MV-4-11 (cell line): ENCODE results near the gene CFAP61.

Experiments
- DNase-seq: peaks from one replicate; lab custom pipeline; 2025; lab: John Stamatoyannopoulos, UW

The CFAP61 gene

DNA sequence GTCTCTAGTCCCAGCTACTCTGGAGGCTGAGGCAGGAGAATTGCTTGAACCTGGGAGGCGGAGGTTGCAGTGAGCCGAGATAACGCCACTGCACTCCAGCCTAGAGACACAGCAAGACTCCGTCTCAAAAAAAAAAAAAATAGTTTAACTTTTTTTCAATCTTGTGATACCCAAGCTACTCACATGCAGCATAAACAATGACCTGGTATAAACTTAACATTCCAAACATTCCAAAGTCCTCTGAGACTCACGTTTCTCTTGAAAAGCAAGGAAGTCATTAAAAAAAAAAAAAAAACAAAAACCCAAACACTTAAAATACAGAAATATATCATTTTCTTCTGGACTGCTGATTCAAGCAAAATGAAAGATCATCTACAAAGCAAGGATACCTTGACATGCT, 14.4 kb upstream of the CFAP61 start:
- no peak for DNase-seq

DNA sequence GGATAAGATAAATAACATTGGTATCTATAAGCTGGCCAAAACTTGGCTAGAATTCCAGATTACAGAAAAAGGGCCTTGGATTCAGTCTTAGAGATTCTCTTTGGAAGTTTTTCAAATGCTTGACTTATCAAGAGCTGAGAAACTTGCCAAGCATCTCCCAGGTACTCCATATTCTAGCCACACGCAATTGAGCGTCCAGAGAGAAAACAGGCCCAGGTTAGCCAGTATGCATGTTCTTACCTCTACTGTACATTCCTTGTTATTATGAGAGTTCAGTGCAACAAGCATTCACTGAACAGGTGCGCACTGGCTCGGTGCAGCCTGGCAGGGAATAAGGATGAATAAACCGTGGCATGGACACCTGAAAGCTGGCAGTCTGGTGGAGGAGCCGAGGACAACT, 13.7 kb upstream of the CFAP61 start:
- no peak for DNase-seq

DNA sequence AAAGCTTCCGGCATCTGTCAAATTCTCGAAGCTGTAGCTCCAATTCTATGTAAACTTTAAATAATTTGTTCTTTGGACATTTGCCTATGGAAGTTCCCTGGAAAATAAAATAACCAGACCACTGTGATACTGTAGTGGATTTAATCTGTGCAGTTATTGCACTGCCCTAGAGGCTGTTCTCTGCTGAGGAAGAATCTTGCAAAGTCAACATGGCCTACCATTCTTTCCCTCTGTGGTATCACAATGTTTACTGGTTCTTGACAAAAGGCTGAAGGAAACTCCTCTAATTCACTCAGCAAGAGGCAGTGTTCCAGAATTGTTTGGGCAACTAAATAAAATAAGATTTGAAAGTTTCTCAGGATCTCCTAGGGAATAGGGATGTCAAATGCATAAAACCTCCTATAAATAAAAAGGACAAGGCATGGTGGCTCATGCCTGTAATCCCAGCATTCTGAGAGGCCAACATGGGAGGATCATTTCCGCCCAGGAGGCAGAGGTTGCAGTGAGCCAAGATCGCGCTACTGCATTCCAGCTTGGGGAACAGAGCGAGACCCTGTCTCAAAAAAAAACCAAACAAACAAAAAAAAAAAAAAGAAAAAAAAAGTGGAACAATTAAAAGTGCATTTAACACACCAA, 12.5 kb upstream of the CFAP61 start:
- DNase-seq: no peak

GRCh38 chr20:20051767-20052073, 612 bp upstream of the CFAP61 start:
- DNase-seq: no peak

DNA sequence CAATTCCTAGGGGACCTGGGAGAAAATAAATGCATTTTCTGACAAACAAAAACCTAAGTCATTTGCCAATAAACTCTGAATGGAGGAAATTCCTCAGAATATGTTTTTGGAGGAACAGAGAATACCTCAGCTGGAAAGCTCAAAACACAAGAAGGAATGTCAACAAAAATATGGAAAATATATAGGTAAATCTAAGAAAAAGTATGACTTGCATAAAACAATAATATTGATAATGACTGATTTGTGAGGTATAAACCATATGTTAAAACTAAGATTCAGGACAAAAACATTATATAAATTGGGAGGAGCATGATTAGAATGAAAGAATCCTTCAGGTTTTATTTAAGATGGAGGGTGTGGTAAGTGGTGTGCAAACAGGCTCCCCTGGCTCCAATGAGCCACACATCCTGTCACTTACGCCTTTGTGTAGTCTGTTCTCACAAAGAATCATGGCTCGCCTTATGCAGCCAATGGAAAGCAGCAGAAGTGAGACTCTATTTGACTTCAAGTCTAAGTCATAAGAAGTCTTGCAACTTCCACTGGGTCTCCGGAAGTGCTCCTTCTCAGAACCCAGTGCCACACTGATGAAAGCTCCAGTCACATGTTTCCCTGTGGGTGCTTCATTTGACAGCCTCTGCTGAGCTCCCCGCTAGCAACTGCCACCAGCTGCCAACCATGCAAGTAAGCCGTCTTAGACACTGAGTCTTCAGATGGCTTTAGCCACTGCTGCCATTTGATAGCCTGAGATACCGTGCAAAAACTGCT, 8.1 kb downstream of the CFAP61 start:
- DNase-seq: peak; percentile 35

DNA sequence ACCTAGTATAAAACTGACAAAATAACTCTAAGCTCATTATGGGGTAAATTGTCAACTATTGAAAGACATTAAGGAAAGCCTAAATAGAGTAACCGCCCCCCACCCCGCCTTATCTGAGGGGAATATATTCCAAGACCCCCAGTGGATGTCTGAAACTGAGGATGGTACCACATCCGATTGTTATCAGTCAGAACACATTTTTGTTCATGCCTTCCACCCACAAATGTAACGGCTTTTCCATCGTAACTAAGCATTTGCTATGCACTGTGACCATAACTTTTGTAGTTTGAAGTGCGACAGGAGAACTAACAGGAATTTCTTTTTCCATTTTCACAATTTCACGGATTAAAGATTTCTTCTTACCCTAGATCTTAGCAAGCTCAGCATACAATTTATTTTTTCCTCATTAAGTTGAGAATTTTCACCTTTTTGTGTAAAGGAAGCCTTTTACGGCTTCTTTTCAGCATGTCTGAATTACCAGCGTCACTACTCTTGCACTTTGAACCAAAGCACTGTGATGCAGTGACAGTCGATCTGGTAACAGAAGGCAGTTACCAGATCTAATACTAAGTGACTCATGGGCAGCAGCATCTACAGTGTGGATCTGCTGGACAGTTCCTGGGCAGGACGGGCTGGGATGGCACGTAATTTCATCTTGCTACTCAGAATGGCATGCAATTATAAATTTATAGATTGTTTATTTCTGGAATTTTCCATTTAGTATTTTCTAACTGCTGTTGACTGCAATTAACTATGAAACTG, 11.8 kb downstream of the CFAP61 start:
- DNase-seq: no peak

DNA sequence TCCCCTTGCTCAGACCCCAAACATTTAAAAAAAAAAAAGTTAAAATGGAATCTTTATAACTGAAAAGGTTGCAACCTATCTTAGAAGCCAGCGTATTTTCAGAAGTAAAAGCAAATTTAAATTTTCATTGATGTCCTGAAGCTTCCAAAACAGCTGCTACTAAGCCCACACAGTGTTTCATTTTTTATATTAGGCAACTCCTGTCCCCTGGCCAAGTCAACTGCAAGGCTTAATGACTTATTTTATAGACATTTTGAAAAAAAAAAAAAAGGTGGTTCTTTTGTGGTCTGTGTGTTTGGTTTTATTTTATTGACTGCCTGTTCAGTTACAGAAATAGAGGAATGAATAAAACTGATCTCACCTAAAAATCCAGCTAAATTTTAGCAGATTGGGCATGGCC, 13.0 kb downstream of the CFAP61 start:
- DNase-seq: no peak

DNA sequence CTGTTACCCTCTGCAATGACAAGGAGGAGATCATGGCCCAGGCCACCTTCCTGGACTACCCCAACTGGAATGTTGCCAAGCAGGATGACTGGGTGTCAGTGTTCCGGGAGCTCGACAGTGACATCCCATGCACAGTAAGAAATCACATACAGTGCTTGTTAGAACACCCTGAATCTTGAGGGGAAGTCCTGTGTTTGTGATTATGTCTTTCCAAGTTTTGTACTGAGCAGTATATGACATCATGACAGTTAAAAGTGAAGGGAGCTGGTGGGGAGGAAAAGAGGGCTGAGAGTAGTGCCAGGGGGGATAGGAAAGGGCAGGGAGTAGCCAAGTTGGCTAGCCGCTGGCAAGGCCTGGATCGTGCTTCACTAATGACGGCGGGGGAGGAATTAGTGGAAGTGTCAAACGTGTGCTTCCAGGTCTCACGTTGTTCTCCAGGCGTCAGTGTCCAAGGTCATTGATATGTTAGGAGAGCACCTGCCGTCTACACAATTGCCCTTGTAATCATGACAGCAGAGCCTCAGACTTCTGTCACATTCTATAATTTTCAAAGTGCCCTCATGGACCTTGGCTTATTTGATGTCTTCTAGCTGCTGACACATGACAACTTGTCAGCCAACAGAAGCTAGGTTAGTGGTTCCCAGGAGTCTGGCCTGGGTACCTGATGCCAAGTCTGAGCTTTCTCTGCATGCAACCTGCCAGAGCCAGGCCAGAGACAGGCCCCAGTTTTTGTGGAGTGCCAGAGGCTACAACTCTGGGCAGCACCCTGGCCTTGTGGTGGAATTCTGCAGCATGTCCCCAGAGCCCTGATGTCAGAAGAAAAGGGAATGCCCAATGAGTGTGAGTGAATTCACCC, 18.8 kb downstream of the CFAP61 start:
- DNase-seq: no peak

- DNase-seq: peak; percentile 28
Observed at GRCh38 chr20:20073801-20074371, 21.6 kb downstream of the CFAP61 start.

- no peak for DNase-seq
Observed at GRCh38 chr20:20075032-20075431, 22.7 kb downstream of the CFAP61 start.

GRCh38 chr20:20076297-20077065, 24.1 kb downstream of the CFAP61 start:
- peak; percentile 97 for DNase-seq

DNA sequence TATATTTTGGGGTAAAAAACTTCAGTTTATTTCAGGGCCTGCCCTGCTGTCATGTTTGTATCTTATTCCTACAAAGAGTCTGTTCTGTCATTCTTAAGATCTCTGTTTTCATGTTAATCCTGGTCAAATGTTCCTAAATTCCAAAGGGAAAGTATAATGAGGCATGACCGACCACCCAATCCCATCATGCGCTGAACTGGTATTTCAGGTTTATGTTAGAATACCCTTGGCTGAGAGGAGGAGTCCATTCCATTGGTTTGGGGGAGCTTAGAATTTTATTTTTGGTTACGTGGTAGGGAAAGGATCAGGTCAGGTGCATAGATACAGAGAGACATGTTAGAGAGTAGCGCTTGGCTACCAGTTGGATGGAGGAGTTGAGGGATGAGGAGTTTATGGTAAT, 25.7 kb downstream of the CFAP61 start:
- DNase-seq: no peak

GRCh38 chr20:20079102-20079784, 26.9 kb downstream of the CFAP61 start:
- DNase-seq: no peak

DNA sequence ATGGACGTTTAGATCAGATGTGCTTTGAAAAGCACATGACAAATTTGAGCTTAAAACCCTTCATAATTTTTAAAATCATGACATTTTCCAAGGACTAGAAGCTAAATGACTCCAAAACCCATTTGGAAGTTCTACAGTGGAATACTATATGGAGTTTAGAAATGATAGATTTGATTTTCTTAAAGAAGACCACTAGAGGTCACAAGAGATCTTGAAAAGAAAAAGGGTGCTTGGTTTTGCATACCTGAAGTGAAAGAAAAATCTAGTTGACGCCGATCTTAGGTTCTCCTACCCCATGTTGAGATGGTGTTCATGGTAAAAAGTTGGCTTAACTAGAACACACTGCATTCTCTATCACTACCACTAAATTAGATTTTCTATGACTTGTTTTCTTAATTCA, 31.5 kb downstream of the CFAP61 start:
- DNase-seq: peak; percentile 21

GRCh38 chr20:20084296-20084752, 32.0 kb downstream of the CFAP61 start:
- DNase-seq: no peak

GRCh38 chr20:20085071-20085470, 32.7 kb downstream of the CFAP61 start:
- DNase-seq: no peak

GRCh38 chr20:20085812-20086211, 33.5 kb downstream of the CFAP61 start:
- DNase-seq: no peak

DNA sequence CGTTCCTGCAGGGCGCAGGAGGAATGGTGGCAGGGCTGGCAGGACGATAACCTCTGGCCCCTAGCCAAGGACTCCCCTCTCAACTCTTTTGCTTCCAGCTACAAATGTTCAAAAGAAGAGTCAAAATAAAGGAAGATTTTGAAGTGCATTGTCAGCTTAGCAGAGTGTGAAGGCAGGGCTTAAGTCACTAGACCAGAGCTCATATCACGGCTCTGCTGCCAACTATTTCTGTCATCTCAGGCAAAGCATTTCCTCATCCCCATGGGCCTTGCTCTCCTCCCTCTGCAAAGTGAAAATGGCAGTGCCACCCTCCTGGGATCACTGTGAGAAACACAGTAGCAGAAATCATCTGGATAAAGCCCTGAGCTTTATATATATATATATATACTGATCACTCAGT, 36.7 kb downstream of the CFAP61 start:
- no peak for DNase-seq

DNA sequence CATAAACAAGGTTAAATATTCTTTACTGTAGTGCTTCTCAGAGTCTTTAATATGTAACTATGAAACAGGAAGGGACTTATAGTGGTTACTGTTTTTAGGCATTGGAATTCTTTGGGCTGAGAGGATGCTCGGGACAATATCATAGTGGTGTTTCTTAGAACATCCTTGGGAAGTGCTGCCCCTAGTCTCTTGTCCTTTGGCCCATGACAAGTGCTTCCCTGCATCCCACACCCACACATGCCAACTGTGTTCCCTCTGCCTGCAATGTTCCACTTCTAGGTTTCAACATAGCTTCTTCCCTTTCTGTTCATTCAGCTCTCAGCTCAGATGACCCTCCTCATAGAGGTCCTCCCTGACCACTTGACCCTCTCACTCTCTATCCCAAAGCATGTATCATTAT, 37.6 kb downstream of the CFAP61 start:
- DNase-seq: no peak

DNA sequence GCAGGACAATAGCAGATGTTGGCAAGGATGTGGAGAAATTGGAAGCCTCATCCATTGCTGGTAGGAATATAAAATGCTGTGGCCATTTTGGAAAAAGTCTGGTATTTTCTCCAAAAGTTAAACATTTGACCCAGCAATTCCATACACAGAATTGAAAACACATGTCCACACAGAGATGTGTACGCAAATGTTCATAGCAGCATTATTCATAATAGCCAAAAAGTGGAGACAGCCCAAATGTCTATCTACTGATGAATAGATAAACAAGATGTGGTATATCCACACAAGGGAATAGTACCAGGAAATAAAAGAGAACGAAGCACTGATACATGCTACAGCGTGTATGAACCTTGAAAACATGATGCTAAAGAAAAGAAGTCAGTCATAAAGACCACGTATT, 40.5 kb downstream of the CFAP61 start:
- no peak for DNase-seq

GRCh38 chr20:20094410-20094809, 42.1 kb downstream of the CFAP61 start:
- no peak for DNase-seq
